ENCODE data around the gene GALNT17.

The GALNT17 gene

GRCh38 chr7:71404726-71405345 is 272.9 kb downstream of the GALNT17 start:
- no peak for DNase-seq

- no peak for DNase-seq
These were observed 276.3 kb downstream of the GALNT17 start for GRCh38 chr7:71408271-71408670.

- DNase-seq: no peak
These were observed 277.7 kb downstream of the GALNT17 start for GRCh38 chr7:71409550-71410157.

GRCh38 chr7:71411475-71411874 is 279.5 kb downstream of the GALNT17 start:
- no peak for DNase-seq

- no peak for DNase-seq
These were observed 282.5 kb downstream of the GALNT17 start for GRCh38 chr7:71414490-71414889.

- DNase-seq: no peak
These were observed 287.8 kb downstream of the GALNT17 start for GRCh38 chr7:71419546-71420337.

DNA sequence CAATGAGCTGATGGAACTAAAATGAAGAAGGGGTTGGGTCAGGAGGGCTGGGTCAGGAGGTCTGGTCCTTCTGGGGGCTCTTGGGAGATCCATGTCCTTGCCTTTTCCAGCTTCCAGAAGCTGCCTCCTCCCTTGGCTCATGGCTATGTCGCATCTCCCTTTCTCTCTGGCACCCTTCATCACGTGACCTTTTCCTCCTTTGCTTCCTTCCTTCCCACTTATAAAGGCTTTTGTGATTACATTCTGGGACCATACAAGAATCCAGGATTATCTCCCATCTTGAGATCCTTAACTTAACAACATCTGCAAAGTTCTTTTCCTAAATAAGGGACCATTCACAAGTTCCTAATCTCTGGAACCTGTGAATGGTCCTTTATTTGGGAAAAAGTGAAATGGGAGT is 290.2 kb downstream of the GALNT17 start:
- DNase-seq: no peak

GRCh38 chr7:71424166-71425035 is 292.5 kb downstream of the GALNT17 start:
- DNase-seq: no peak

GRCh38 chr7:71429083-71429482 is 297.1 kb downstream of the GALNT17 start:
- no peak for DNase-seq

- DNase-seq: no peak
These were observed 298.3 kb downstream of the GALNT17 start for GRCh38 chr7:71430246-71430645.

DNA sequence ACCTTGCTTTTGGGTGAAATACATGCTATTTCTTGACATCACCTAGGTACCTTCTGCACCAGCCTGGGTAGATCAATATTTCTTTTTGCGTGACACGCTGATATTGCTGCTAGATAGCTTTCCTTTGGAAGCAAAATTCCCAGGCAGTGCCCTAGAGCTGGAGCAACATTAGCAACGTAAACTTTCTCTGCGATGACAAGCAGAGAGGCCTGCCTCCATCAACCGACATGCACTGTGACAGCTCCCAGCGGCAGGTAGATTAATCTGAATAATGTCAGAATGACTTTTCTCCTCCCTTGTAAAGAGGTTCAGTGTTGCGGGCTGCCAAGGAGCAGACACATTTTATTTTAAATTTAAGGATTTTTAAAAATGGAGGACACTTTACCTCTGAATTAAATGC is 307.4 kb downstream of the GALNT17 start:
- no peak for DNase-seq

DNA sequence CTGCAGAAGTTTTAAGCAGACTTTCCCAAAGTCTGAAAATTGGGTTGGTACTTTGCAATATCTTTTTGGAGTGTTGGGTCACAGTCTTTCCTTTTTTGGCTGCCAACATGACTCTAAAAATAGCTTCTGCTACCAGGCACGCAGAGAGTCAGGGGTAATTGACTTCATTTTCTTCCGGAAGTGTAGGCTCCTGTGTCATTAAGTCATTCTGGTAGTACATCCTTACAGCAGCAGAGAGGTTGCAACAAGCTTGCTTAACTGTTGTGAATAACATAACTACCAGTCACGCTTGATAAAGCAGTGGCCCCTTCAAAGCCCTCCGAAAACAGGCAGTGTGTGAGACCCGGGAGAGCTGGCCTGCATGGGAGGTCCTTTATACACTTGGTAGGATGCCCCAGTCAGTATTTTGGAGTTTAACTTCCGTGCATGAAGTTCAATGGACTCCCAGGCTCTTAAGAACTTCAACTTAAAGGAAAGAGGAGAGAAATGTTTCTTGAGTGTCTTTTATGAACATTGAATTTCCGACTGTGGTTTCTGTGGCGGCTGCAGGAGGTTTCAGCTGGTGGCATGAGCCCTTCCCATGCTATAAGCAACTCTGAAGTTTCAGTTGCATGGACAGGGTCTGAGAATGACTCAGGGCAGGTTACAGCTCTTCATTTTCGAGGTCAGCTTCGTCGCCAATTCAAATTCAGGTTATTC is 310.7 kb downstream of the GALNT17 start:
- no peak for DNase-seq

DNA sequence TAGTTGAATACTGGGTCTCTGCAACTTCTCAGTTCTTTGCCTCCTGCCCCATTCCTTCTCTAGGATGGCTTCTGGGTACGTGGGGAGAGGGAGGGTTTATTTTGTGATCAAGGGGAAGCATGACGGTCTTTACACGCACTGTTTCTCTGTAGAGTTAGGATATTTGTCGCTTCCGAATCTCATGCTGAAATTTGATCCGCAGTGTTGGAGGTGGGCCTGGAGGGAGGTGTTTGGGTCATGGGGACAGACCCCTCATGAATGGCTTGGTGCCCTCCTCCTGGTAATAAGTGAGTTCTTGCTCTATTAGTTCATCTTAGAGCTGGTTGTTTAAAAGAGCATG is 311.2 kb downstream of the GALNT17 start:
- DNase-seq: no peak

- no peak for DNase-seq
These were observed 312.2 kb downstream of the GALNT17 start for GRCh38 chr7:71444130-71444529.

DNA sequence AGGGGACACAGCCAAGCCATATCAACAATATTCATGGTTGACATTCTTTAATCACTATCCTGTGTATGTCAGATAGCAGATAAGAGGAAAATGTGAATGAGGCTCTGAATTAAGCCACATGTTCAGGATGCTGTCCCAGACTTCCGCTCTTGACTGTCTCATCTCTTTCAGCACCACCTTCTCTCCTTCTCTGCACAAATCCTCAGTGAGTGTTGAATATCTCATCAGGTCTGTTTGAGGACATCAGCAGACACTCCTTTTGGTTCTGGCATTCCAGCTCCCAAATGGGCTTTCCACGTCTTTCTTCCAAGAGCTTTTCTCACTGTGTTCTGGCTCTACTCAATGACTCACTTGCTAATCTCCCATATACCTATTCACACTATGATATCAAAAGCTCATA is 321.7 kb downstream of the GALNT17 start:
- DNase-seq: no peak

GRCh38 chr7:71454981-71455380 is 323.0 kb downstream of the GALNT17 start:
- no peak for DNase-seq

DNA sequence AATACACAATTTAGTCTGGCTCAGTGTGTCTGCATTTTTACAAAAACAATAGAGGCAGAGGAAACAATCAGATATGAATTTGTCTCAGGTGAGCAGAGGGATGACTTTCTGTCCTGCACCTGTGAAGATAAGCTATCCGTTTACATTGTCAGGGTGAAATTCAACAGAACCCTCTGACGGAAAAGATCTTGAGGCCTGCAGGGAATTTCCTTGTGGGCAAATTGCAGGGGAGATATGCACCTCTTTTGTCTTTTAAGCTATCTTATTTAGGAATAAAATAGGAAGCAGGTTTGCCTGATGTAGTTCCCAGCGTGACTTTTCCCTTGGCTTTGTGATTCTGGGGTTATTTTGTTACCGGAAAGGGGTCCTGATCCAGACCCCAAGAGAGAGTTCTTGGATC is 325.1 kb downstream of the GALNT17 start:
- DNase-seq: no peak

DNA sequence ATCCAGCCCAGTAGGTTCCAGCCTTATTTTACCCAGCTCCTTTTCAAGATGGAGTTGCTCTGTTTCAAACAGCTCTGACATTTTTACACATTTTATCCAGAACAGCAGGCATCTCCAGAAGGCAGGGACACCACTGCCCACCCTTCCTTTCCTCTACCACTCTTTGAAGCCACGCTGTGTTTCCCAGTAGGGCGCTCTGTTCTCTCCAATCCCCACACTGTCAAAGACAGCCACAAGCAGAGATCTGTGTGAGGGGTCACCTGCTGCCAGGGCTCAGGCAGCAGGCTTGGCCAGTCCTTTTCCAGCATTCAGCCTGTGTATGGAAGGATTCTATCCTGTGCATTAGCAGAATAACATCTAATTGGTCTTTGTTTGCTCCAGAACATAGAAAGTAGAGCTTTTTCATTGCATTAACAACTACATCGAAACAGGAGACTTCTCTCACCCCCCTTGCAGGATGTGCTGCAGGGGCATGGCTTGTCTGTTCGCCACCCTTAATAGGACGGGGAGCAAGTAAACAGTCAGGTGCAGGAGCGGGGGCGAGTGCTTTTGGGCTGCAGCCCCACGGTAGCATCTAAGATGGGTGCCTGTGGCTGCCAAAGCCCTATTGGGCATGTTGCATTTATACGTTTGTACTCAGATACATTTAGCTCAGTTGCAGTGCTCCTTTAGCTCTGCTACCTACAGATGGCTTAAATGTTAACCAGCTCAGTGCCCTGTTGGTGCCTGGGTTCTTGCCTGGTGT is 326.1 kb downstream of the GALNT17 start:
- DNase-seq: no peak

- DNase-seq: no peak
These were observed 327.2 kb downstream of the GALNT17 start for GRCh38 chr7:71459132-71459531.

- DNase-seq: no peak
These were observed 329.6 kb downstream of the GALNT17 start for GRCh38 chr7:71461572-71461971.

GRCh38 chr7:71465741-71466189 is 333.8 kb downstream of the GALNT17 start:
- no peak for DNase-seq
